H9 (cell line): ENCODE data around the gene PDE3A. TPM values are rescaled to one million over a fixed set of nuclear protein-coding genes. Genes with fewer than 3 reads are reported as not detected.

ENCODE experiments used
- DNase-seq: peaks from one replicate; pipeline ENCODE4 v3.0.0-alpha.2; 2017
- H2AFZ ChIP-seq: one replicate; pipeline ENCODE4 v1.6.1; 2013; ENCODE audit warnings: mild to moderate bottlenecking, low read length, control low read depth, moderate library complexity
- H2AK5ac ChIP-seq: 2 replicates; pipeline ENCODE4 v1.6.1; 2013; ENCODE audit warnings: low read length, control low read depth, mixed read lengths; ENCODE audit not compliant: insufficient read length
- H2BK120ac ChIP-seq: one replicate; pipeline ENCODE4 v1.6.1; 2013; ENCODE audit warnings: low read depth, mild to moderate bottlenecking, low read length, control low read depth, inconsistent platforms; ENCODE audit not compliant: poor library complexity, severe bottlenecking
- H2BK12ac ChIP-seq: 2 replicates; pipeline ENCODE4 v1.6.1; 2013; ENCODE audit warnings: low read length, control low read depth, mixed read lengths, low read depth; ENCODE audit not compliant: insufficient read length
- H2BK15ac ChIP-seq: 2 replicates; pipeline ENCODE4 v1.6.1; 2013; ENCODE audit warnings: low read depth, low read length, control low read depth
- H2BK20ac ChIP-seq: one replicate; pipeline ENCODE4 v1.6.1; 2013; ENCODE audit warnings: low read depth, mild to moderate bottlenecking, low read length, control low read depth, inconsistent platforms; ENCODE audit not compliant: poor library complexity, severe bottlenecking
- H2BK5ac ChIP-seq: 2 replicates; pipeline ENCODE4 v1.6.1; 2013; ENCODE audit warnings: low read length, control low read depth, mixed read lengths; ENCODE audit not compliant: insufficient read length
- H3K14ac ChIP-seq: 2 replicates; pipeline ENCODE4 v1.6.1; 2013; ENCODE audit warnings: low read length, control low read depth; ENCODE audit not compliant: insufficient read depth
- H3K18ac ChIP-seq: 2 replicates; pipeline ENCODE4 v1.6.1; 2013; ENCODE audit warnings: low read depth, mild to moderate bottlenecking, mixed read lengths, low read length, control low read depth; ENCODE audit not compliant: insufficient read length
- H3K23ac ChIP-seq: 2 replicates; pipeline ENCODE4 v1.6.1; 2013; ENCODE audit warnings: low read length, control low read depth, mixed read lengths, low read depth; ENCODE audit not compliant: insufficient read length
- H3K23me2 ChIP-seq: 2 replicates; pipeline ENCODE4 v1.6.1; 2013; ENCODE audit warnings: low read depth, mild to moderate bottlenecking, mixed read lengths, low read length, control low read depth; ENCODE audit not compliant: insufficient read length, poor library complexity, severe bottlenecking
- H3K27ac ChIP-seq: 2 replicates; pipeline ENCODE4 v1.5.1; 2013; ENCODE audit warnings: low read length, control low read depth, mixed read lengths, low read depth; ENCODE audit not compliant: insufficient read length
- H3K27me3 ChIP-seq: 2 replicates; pipeline ENCODE4 v1.6.1; 2013; ENCODE audit warnings: low read length, control low read depth, inconsistent platforms; ENCODE audit not compliant: insufficient read depth
- H3K4ac ChIP-seq: 2 replicates; pipeline ENCODE4 v1.6.1; 2013; ENCODE audit warnings: low read depth, mild to moderate bottlenecking, control low read depth, inconsistent platforms, low read length, moderate library complexity
- H3K4me1 ChIP-seq: 2 replicates; pipeline ENCODE4 v1.6.1; 2013; ENCODE audit warnings: low read length, control low read depth, inconsistent platforms; ENCODE audit not compliant: insufficient read depth
- H3K4me2 ChIP-seq: 2 replicates; pipeline ENCODE4 v1.6.1; 2013; ENCODE audit warnings: low read length, control low read depth, mixed read lengths; ENCODE audit not compliant: insufficient read length, insufficient read depth
- H3K56ac ChIP-seq: 2 replicates; pipeline ENCODE4 v1.6.1; 2013; ENCODE audit warnings: low read depth, mild to moderate bottlenecking, mixed read lengths, low read length, control low read depth; ENCODE audit not compliant: insufficient read length
- H3K79me1 ChIP-seq: 2 replicates; pipeline ENCODE4 v1.6.1; 2013; ENCODE audit warnings: low read depth, mild to moderate bottlenecking, moderate library complexity, low read length, control low read depth, inconsistent platforms; ENCODE audit not compliant: insufficient read depth, poor library complexity, severe bottlenecking
- H3K79me2 ChIP-seq: 2 replicates; pipeline ENCODE4 v1.6.1; 2013; ENCODE audit warnings: low read length, control low read depth, inconsistent platforms; ENCODE audit not compliant: insufficient read depth
- H3K9ac ChIP-seq: 2 replicates; pipeline ENCODE4 v1.6.1; 2013; ENCODE audit warnings: low read length, control low read depth, mixed read lengths; ENCODE audit not compliant: insufficient read length; ENCODE audit errors: extremely low read depth
- H3K9me3 ChIP-seq: one replicate; pipeline ENCODE4 v1.6.1; 2013; ENCODE audit warnings: low read depth, low read length, inconsistent platforms; ENCODE audit not compliant: control insufficient read depth
- H3T11ph ChIP-seq: one replicate; pipeline ENCODE4 v1.6.1; 2013; ENCODE audit warnings: mild to moderate bottlenecking, low read length, control low read depth, inconsistent platforms
- H4K20me1 ChIP-seq: one replicate; pipeline ENCODE4 v1.6.1; 2013; ENCODE audit not compliant: control insufficient read depth, insufficient read length, insufficient read depth
- H4K5ac ChIP-seq: 2 replicates; pipeline ENCODE4 v1.6.1; 2013; ENCODE audit warnings: low read depth, mild to moderate bottlenecking, mixed read lengths, low read length, control low read depth; ENCODE audit not compliant: insufficient read length
- H4K8ac ChIP-seq: replicated peaks from 2 replicates; pipeline ENCODE4 v1.6.1; 2013; ENCODE audit warnings: low read length, control low read depth, mixed read lengths, low read depth; ENCODE audit not compliant: insufficient read length
- H4K91ac ChIP-seq: 2 replicates; pipeline ENCODE4 v1.6.1; 2013; ENCODE audit warnings: low read depth, mild to moderate bottlenecking, moderate library complexity, mixed read lengths, low read length, control low read depth; ENCODE audit not compliant: insufficient read length
- H3K27ac Mint-ChIP-seq, 3 experiments: 2 replicates in 2 of 3; 3 replicates in 1 of 3; pipeline ENCODE4 v1.8.0; 2020 to 2021; ENCODE audit warnings: mixed read lengths in 3 of 3, mild to moderate bottlenecking in 1 of 3, moderate library complexity in 1 of 3
- H3K27me3 Mint-ChIP-seq: 2 replicates; pipeline ENCODE4 v1.8.0; 2021; ENCODE audit warnings: low read depth, mild to moderate bottlenecking, moderate library complexity, mixed read lengths
- H3K36me3 Mint-ChIP-seq, 3 experiments: 2 replicates in 2 of 3; 3 replicates in 1 of 3; pipeline ENCODE4 v1.8.0; 2020 to 2021; ENCODE audit warnings: low read depth in 3 of 3, mixed read lengths in 3 of 3; ENCODE audit not compliant: insufficient read depth in 1 of 3
- H3K4me1 Mint-ChIP-seq, 2 experiments: 2 replicates each; pipeline ENCODE4 v1.8.0; 2020; ENCODE audit warnings: mixed read lengths in 2 of 2
- H3K4me3 Mint-ChIP-seq, 2 experiments: 2 replicates in 1 of 2; 3 replicates in 1 of 2; pipeline ENCODE4 v1.8.0; 2020 to 2021; ENCODE audit warnings: mild to moderate bottlenecking in 2 of 2, mixed read lengths in 2 of 2, moderate library complexity in 1 of 2
- H3K9me3 Mint-ChIP-seq, 2 experiments: 2 replicates in 1 of 2; 3 replicates in 1 of 2; pipeline ENCODE4 v1.8.0; 2020; ENCODE audit warnings: mild to moderate bottlenecking in 2 of 2, mixed read lengths in 2 of 2, moderate library complexity in 1 of 2
- CTCF ChIP-seq: fragments of 200-600 bp; sonication (generic); conservative IDR thresholded peaks from 3 replicates; pipeline ENCODE4 v1.8.0; 2021; ENCODE audit warnings: antibody characterized with exemption, mild to moderate bottlenecking
- WGBS: extraction: QIAGEN DNeasy Blood & Tissue Kit; methylation state at CpG from one replicate; pipeline ENCODE4 v1.1.7; 2013; ENCODE audit warnings: missing lambda C conversion rate, low lambda C conversion rate, mixed read lengths; ENCODE audit not compliant: insufficient read length; ENCODE audit errors: extremely low coverage; 5-methylcytosine and 5-hydroxymethylcytosine counted together
- total RNA-seq: library from RNA; stranded (reverse); gene quantifications from 2 replicates; pipeline ENCODE4 v1.2.1, GENCODE V29; 2021

The PDE3A gene
- total RNA-seq, 1 experiment from 2014 or later = 3.0 TPM

DNA sequence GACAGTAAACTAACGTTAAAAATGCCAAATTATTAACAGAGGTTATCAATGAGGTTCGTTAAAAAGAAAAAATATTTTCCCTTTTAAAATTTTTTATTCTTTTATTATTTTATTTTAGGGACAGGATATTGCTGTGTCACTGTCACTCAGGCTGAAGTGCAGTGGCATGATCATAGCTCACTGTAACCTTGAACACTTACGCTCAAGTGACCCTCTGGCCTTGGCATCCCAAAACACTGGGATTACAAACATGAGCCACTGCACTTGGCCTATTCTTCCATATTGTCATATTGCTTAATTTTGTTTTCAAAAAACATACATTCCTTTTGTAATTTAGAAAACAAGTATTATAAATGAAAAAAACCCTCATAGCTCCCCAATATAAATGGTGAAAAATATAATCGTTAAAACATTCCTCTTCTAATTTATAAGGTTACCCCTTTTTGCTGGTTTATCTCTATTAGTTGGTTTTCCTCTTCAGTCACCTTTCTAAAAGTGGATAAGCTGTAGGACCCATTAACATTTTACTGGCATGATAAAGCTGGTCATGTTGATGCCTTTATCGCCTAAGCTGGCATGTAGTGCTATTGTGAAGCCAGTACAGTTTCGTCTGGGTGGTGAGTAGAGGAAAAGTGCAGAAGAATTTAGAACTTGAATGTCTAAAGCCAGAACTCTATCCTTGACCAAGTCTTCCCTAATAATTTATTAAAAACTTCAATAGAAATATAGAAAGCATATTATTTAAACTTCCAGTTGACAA is 27.6 kb downstream of the PDE3A start:
- H3T11ph ChIP-seq = no peak overlapping the region
- H3K23ac ChIP-seq = no peak overlapping the region
- no peak overlapping the region for H3K4me2 ChIP-seq
- no peak overlapping the region for H2BK12ac ChIP-seq
- no peak overlapping the region for H3K56ac ChIP-seq
- no peak overlapping the region for H3K27ac ChIP-seq
- Mint-ChIP-seq H3K9me3 (no peaks in the 10 kb centered on the region; a peak in 1 of 5 replicates), H3K27ac (no peak overlapping the region), H3K27me3 (no peaks in the 10 kb centered on the region), H3K4me1 (peaks cover 2 to 10% of the 10 kb centered on the region in 2 experiments), H3K4me3 (no peak overlapping the region), H3K36me3 (0 out of 7 replicates have a peak, but pooled peaks cover 0 to 3% (median 0%) of the 10 kb centered on the region in 3 experiments)
- no peak overlapping the region for H3K14ac ChIP-seq
- no peak overlapping the region for H2BK15ac ChIP-seq
- H4K8ac ChIP-seq = no peak overlapping the region
- no peaks in the 10 kb centered on the region for H3K9me3 ChIP-seq
- no peak overlapping the region for H3K4ac ChIP-seq
- H2BK20ac ChIP-seq = no peak overlapping the region
- no peaks in the 10 kb centered on the region for H3K79me2 ChIP-seq
- H2BK5ac ChIP-seq = no peak overlapping the region
- no peak for DNase-seq
- no peak overlapping the region for H3K9ac ChIP-seq
- H3K23me2 ChIP-seq = no peaks in the 10 kb centered on the region
- no peaks in the 10 kb centered on the region for H3K79me1 ChIP-seq
- no peak for TF ChIP-seq CTCF
- H4K91ac ChIP-seq = no peak overlapping the region
- WGBS = no CpG with 5 or more reads among the region's 6 CpGs
- H3K27me3 ChIP-seq = no peaks in the 10 kb centered on the region
- no peak overlapping the region for H2AFZ ChIP-seq
- no peaks in the 10 kb centered on the region; the same call in 1 of the 2 replicates for H3K4me1 ChIP-seq
- no peak overlapping the region for H2BK120ac ChIP-seq
- H4K20me1 ChIP-seq = no peaks in the 10 kb centered on the region
- H3K18ac ChIP-seq = no peak overlapping the region
- no peak overlapping the region for H2AK5ac ChIP-seq
- H4K5ac ChIP-seq = no peak overlapping the region
